Measurements from ENCODE around the gene PAOX.
A peak's percentile ranks its signal among the peaks of the same experiment; 100 is the strongest.

The PAOX gene

GRCh38 chr10:133379152-133379800 is at the start of gene PAOX:
TSS of gene PAOX (plus strand) at chr10:133379262. CDS start at chr10:133379317, 55 bp downstream.
- peak; percentile 48 for DNase-seq (ENCODE audit: low spot score)

- peak; percentile 92 for DNase-seq (ENCODE audit: low spot score)
Measured at GRCh38 chr10:133329491-133330202, 49.4 kb upstream of the PAOX start.

GRCh38 chr10:133332936-133333699 is 45.9 kb upstream of the PAOX start:
- no peak for DNase-seq (ENCODE audit: low spot score)

- DNase-seq (ENCODE audit: low spot score) = no peak
Measured at GRCh38 chr10:133334503-133335245, 44.4 kb upstream of the PAOX start.

- peak; percentile 70 for DNase-seq (ENCODE audit: low spot score)
Measured at GRCh38 chr10:133335246-133336117, 43.6 kb upstream of the PAOX start.

- DNase-seq (ENCODE audit: low spot score) = no peak
Measured at GRCh38 chr10:133336118-133336576, 42.9 kb upstream of the PAOX start.

- peak; percentile 73 for DNase-seq (ENCODE audit: low spot score)
Measured at GRCh38 chr10:133336577-133337369, 42.3 kb upstream of the PAOX start, which contains the start of gene CALY. TSS of gene CALY (minus strand) at chr10:133336896. CDS start at chr10:133328989, 7,907 bp downstream.

- no peak for DNase-seq (ENCODE audit: low spot score)
Measured at GRCh38 chr10:133337370-133337725, 41.7 kb upstream of the PAOX start.

- no peak for DNase-seq (ENCODE audit: low spot score)
Measured at GRCh38 chr10:133338080-133339071, 40.7 kb upstream of the PAOX start.

GRCh38 chr10:133339708-133340380 is 39.2 kb upstream of the PAOX start:
- DNase-seq (ENCODE audit: low spot score) = no peak

- DNase-seq (ENCODE audit: low spot score) = no peak
Measured at GRCh38 chr10:133341983-133342382, 37.1 kb upstream of the PAOX start.

- no peak for DNase-seq (ENCODE audit: low spot score)
Measured at GRCh38 chr10:133342942-133343341, 36.1 kb upstream of the PAOX start.

- DNase-seq (ENCODE audit: low spot score) = no peak
Measured at GRCh38 chr10:133343558-133343957, 35.5 kb upstream of the PAOX start.

- DNase-seq (ENCODE audit: low spot score) = no peak
Measured at GRCh38 chr10:133344236-133344635, 34.8 kb upstream of the PAOX start.

GRCh38 chr10:133346413-133346812 is 32.6 kb upstream of the PAOX start:
- DNase-seq (ENCODE audit: low spot score) = no peak

- no peak for DNase-seq (ENCODE audit: low spot score)
Measured at GRCh38 chr10:133347710-133348517, 31.1 kb upstream of the PAOX start.

GRCh38 chr10:133349160-133349568 is 29.9 kb upstream of the PAOX start:
- DNase-seq (ENCODE audit: low spot score) = no peak
